ENCODE results near the gene ZNF143.
"Not testable (repeated sequence)": the region's sequence is repeated elsewhere in the genome, so short reads cannot be mapped to it uniquely, and the experiment has no call there.

The ZNF143 gene

DNA sequence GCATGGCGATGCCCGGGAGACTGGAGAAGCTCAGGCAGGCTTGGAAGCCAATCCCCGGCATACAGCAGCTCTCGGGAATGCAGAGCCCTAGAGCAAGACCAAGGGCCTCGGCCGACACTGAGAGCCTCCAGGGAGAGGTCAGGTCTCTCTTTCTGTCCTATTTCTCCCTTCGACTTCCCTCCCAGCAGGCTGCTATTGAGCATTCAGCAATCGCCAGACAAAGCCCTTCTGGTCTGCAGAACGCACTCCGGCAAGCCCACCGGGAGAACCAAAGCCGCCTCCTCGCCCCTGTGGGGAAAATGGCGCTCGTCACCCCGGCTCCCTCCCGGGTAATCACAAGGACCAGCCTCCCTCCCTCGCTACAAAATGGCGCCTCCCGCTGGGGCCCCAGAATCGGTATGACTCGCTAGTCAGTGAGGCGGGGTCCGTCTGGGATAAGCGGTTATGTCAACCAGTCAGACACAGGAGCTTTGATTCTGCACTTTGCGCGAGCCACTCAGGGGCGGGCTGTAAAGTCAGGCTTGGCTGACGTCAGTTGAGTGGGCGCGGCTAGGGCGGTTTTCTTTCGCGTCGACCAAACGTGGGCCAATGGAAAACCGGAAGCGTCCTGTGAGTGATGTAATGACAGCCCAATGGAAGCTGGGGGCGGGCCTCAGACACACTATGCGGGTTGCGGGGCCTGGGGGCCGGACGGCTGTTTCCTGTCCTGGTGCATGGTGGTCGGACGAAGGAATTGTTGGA, at the start of gene ZNF143:
ZNF143 (plus strand) TSS at position 691 of the 741 bp plus-strand sequence. CDS start 10,297 bp downstream, outside the sequence.
- DNase-seq = peak; percentile 99

- no peak for DNase-seq
These were observed 32.1 kb upstream of the ZNF143 start for GRCh38 chr11:9428706-9429105.

DNA sequence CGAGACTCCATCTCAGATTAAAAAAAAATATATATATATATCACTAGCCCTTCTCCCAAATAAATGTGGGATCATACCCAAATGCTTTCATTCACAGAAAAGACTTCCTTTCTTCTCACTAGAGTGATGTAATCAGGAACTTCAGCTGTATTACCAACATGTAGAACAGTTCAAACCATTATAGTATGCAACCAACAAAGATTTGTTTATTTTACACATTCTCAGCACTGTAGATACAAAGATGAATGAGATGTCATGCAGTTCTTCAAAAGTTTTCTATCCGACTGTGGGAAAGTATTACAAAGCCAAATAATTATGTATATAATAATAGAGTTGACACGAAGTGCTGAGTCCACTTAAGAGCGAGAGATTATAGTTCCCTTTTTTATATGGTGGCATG, 22.2 kb upstream of the ZNF143 start:
- DNase-seq = no peak

GRCh38 chr11:9446230-9446629, 14.6 kb upstream of the ZNF143 start:
- DNase-seq = no peak

DNA sequence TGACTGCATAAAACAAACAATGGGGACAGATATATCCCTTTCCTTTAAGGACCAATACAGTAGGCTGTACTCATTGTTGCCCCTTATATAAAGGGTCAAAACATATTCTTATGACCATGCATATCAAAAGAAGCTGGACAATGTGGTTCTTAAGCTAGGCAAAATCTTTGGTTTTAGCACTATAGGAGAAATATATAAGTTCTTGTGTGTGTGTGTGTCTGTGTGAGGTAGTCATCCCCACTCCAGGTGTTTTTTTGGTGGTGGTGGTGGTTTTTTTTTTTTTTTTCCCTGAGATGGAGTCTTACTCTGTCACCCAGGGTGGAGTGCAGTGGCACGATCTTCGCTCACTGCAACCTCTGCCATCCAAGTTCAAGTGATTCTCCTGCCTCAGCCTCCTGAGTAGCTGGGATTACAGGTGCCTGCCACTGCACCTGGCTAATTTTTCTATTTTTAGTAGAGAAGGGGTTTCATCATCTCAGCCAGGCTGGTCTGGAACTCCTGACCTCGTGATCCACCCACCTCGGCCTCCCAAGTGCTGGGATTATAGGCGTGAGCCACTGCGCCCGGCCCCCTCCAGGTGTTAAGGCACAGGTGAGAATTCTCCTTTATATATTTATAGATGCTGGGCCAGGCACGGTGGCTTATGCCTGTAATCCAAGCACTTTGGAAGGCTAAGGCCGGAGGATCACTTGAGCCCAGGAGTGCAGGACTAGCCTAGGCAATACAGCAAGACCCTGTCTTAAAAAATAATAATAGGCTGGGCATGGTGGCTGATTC, 12.0 kb upstream of the ZNF143 start:
- DNase-seq = no peak

DNA sequence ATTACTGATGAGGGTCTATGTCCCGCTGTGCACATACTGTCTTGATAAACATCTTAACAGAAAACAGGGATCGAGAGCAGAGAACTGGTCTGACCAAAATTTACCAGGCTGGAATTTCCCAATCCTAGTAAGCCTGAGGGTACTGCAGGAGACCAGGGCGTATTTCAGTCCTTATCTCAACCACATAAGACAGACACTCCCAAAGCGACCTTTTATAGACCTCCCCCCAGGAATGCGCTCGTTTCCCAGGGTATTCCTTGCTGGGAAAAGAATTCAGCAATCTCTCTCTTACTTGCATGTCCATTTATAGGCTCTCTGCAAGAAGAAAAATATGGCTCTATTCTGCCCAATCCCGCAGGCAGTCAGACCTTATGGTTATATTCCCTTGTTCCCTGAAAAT, 8.8 kb upstream of the ZNF143 start:
- not testable (repeated sequence) for DNase-seq

GRCh38 chr11:9455722-9456121, 5.1 kb upstream of the ZNF143 start:
- no peak for DNase-seq

GRCh38 chr11:9459667-9460321, 1.0 kb upstream of the ZNF143 start:
- peak; percentile 31 for DNase-seq

- DNase-seq = peak; percentile 70
These were observed 399 bp downstream of the ZNF143 start for GRCh38 chr11:9461063-9461759.

- no peak for DNase-seq
These were observed 935 bp downstream of the ZNF143 start for GRCh38 chr11:9461760-9462134.

DNA sequence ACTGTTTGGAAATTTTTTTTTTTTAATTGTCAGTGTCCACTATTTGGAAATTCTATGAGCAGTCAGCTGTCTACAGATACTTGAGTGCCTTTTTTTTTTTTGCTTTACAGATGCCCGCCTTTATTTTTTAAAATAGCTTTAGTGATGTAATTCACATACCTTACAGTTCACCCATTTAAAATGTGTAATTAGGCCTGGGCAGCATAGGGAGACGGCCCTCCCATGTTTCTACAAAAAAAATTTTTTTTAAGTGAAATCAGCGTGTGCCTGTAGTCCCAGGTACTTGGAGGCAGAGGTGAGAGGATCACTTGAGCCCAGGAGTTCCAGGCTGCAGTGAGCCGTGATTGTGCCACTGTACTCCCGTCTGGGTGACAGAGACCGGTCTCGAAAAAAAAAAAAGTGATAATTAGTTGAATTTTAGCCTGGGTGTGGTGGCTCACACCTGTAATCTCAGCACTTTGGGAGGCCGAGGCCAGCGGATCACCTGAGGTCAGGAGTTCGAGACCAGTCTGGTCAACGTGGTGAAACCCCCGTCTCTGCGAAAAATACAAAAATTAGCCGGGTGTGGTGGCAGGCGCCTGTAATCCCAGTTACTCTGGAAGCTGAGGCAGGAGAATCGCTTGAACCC, 1.5 kb downstream of the ZNF143 start:
- no peak for DNase-seq

DNA sequence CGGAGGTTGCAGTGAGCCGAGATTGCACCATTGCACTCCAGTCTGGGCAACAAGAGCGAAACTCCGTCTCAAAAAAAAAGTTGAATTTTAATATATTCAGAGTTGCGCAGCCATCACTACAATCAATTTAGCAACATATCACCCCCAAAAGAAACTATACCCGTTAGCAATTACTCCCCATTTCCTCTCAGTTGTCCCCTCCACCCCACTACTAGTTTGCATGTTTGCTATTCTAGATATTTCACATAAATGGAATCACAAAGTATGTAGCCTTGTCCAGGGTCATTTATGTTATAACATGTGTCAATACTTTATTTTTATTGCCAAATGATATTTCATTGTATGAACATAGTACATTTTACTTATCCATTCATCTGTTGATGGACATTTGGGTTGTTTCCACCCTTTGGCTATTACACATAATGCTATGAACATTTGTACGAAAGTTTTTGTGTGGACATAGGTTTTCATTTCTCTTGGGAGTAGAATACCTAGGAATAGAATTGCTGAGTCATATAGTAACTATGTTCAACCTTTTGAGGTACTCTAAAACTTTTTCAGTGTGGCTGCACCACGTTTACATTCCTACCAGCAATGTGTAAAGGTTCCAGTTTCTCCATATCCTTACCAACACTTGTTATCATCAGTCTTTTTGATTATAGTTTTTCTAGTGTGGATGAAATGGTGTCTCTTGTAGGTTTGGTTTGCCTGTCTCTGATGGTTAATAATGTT, 2.2 kb downstream of the ZNF143 start:
- no peak for DNase-seq

DNA sequence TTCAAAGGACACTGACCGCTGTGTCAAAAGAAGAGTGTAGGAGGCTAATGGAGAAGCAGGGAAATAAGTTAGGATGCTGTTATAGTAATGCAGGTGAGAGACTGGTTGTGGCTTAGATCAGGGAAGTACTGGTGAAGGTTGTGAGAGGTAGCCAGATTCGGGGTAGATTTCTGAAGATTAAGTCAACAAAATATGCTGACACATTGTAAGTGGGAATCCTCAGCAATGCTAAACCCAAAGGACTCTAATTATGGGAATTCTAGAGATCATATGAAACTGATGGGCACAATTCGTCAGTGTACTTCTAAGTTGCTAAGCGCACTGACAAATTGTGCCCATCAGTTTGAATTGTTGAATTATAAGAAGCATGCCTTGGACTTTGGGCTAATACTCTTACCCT, 10.0 kb downstream of the ZNF143 start:
- DNase-seq = no peak

GRCh38 chr11:9473408-9473807, 12.6 kb downstream of the ZNF143 start:
- no peak for DNase-seq

DNA sequence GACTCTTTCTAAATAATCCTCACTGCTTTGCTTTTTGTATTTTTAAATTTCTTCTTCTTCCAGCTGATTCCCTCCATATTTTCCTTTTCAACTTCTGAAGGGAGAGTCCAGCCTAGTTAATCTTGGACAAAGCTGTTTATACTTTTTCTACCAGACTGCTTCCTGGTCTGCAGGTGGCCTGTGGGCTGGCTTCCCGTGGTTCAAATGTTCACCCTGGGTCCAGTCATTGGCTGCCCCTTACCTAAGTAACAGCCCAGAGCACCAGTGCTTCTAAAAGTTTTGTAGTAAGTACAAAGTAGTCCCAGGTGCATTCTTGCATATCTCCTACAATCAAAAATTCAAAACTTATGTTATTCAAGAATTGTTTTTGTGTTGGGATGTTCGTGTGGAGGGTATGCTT, 19.1 kb downstream of the ZNF143 start:
- DNase-seq = no peak

- no peak for DNase-seq
These were observed 28.4 kb downstream of the ZNF143 start for GRCh38 chr11:9489080-9489765.

DNA sequence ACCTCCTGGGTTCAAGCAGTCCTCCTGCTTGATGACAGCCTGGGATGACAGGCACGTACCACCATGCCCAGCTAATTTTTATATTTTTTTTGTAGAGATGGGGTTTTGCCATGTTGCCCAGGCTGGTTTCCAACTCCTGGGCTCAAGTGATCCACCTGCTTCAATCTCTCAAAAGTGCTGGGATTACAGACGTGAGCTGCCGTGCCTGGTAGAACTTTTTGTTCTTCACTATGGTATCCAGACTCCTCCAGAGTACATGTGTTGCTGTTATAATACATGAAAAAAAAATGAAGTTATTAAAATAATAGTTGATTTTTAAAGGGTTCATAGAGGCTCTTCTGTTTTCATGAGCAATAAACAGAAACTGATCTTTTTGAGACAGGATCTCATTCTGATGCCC, 29.6 kb downstream of the ZNF143 start:
- DNase-seq = no peak

DNA sequence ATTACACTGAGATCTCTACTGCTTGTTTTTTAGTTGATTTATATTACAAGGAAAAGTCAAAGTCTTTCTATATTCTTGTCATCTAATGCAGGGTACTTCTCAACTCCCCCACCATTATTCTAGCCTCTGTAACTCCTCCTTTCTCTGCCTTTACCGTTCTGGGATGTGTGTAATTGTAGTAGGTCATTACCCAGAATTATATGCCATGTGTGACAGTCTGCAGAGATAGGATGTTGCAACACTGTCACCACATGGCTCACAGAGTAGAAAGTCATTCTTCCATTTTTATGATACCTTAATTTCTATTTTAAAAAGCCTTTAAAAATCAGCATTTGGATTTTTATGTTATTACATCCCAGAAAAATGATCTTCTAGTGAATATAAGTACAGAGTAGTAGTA, 32.7 kb downstream of the ZNF143 start:
- DNase-seq = no peak

GRCh38 chr11:9494316-9494715, 33.5 kb downstream of the ZNF143 start:
- no peak for DNase-seq

DNA sequence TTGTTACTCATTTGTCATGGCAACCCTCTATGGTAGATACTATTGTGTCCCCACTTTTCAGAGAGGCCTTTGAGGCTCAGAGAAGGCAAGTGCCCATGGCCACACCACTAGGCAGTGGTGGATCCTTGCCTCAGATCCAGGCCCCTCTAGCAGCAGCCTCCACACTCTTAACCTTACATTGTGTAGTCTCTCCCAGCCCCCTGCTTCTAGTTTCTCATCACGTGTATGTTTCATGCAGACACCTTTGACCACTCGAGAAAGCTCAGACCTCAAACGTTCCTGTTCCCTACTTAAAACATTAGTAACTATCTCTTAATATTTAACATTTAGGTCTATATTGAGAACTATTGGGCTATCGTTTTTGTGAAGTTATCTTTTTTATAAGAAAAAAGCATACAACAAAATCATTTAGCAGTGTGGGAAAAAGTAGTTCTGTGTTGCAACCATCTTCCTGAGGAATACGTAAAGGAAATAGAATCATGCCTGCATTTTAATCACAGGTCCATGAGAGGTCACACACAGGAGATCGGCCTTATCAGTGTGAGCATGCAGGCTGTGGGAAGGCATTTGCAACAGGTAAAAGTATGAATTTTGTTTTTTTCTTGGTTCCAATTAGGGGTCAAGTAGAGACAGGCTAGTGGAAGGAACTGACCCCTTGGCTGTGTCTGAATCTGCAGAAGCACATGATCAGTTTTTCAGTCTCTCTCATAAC, 35.1 kb downstream of the ZNF143 start:
- no peak for DNase-seq

Measured in NCI-H748 treated with DMSO at 0.1 percent for 48 hours (cell line).